ENCODE data around the gene ABCA5.
A peak's percentile ranks its signal among the peaks of the same experiment; 100 is the strongest.

Gene ABCA5

DNA sequence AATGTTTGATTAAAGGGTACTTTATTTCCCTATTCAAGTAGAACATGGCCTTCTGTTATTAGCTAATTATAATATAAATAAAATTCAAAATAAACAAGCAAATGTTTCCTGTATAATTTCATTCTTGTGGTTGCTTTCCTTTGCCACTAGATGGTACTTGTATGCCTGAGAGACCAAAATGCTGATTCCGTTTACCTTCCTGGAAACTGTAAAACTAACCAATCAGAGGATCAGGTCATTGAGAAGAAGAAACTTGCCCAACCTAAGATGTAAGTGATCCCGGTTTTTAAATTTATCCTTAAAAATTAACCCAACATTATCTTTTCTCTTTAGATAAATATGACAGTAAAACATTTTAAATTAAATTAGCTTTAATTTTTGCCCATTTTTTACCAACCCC, 8.1 kb upstream of the ABCA5 start:
- no peak overlapping the region for H3K4me3 ChIP-seq (ENCODE audit: low read depth, low read length)
- DNase-seq (ENCODE audit: low read depth): peak; percentile 8
- in situ Hi-C loops (cut with HindIII; ENCODE audit: low sequenced_read_pairs): no loop called here
- TF ChIP-seq, protein P1, sequence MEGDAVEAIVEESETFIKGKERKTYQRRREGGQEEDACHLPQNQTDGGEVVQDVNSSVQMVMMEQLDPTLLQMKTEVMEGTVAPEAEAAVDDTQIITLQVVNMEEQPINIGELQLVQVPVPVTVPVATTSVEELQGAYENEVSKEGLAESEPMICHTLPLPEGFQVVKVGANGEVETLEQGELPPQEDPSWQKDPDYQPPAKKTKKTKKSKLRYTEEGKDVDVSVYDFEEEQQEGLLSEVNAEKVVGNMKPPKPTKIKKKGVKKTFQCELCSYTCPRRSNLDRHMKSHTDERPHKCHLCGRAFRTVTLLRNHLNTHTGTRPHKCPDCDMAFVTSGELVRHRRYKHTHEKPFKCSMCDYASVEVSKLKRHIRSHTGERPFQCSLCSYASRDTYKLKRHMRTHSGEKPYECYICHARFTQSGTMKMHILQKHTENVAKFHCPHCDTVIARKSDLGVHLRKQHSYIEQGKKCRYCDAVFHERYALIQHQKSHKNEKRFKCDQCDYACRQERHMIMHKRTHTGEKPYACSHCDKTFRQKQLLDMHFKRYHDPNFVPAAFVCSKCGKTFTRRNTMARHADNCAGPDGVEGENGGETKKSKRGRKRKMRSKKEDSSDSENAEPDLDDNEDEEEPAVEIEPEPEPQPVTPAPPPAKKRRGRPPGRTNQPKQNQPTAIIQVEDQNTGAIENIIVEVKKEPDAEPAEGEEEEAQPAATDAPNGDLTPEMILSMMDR (IDR thresholded peaks at IDR 0.05; ENCODE audit: low read depth, low read length, missing control alignments): peak; percentile 36

DNA sequence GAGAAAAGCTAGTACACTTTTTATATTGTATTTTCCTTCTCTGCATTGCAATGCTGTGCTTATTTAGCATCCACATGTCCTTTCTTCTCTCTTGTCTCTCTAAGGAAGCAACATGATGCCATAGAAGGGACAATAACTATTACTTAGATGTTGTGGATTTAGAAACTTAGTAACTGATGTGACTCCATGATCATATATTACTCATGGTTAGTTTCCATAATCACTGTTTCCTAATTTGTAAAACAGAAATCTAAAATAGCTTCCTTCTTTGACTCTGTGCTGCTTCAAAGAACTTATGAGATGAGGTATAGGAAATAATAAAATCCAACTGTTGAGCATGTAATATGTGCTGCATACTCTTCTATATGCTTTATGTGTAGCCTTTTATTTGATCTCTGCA, 6.6 kb upstream of the ABCA5 start:
- no peak for DNase-seq (ENCODE audit: low read depth)
- in situ Hi-C loops (cut with HindIII; ENCODE audit: low sequenced_read_pairs): no loop called here
- no peak overlapping the region for H3K4me3 ChIP-seq (ENCODE audit: low read depth, low read length)
- TF ChIP-seq, protein P1 (IDR thresholded peaks at IDR 0.05; ENCODE audit: low read depth, low read length, missing control alignments): no peak

DNA sequence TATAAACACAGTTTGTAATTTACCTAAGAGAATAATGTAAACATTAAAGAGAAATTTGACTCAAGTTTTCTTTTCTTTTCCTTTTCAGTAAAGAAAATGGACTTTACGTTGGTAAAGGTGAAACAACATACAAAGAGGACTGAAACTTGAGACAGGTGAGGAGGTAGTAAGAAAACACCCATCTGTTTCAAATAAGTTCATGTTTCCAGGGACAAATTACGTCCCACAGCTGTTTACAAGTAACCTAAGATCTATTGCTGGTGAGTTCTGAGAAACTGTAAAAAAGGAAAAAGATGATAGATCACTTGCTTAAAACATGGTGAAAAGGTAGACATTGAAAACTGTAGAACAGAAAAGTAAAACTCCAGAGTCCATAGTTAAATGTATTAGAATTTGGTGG, 4.8 kb upstream of the ABCA5 start:
- H3K4me3 ChIP-seq (ENCODE audit: low read depth, low read length): no peak overlapping the region
- TF ChIP-seq, protein P1 (IDR thresholded peaks at IDR 0.05; ENCODE audit: low read depth, low read length, missing control alignments): no peak
- in situ Hi-C loops (cut with HindIII; ENCODE audit: low sequenced_read_pairs): no loop called here
- no peak for DNase-seq (ENCODE audit: low read depth)

DNA sequence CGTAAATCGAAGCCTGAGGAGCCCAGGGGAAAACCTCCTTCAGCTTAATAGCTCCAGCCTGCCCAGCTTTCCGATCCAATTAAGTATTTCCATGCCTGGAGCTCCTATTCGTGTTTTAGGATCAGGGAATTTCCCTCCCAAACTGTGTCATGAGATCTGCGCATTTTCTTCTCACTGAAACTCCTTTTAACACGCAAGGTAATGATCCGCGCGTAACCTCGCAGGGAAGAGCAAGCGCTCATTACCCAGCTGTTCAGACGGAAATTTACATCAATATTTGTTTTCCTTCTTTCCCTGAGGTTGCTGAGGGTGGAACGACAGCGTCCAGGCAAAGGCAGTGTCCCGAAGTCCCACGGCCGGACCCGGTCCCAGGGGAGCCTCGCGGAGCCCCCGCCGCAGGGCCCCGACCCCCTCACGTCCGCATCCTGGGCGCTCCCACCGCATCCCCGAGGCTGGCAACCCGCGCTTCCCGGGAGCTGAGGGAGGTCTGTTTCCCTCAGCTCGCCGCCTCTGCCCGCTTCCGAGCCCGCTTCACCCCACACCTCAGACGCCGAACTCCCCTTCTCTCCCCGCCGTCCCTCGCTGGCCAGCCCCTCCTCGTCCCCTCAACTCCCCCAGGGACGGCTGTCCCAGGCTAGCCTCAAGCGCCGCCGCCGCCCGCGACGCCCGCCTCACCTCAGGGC, 415 bp downstream of the ABCA5 start:
- H3K4me3 ChIP-seq (ENCODE audit: low read depth, low read length): peak overlapping the region; percentile 68
- peak; percentile 8 for DNase-seq (ENCODE audit: low read depth)
- TF ChIP-seq, protein P1 (IDR thresholded peaks at IDR 0.05; ENCODE audit: low read depth, low read length, missing control alignments): no peak
- in situ Hi-C loops (cut with HindIII; ENCODE audit: low sequenced_read_pairs): loop anchor here (5.0 kb wide), 1 partner anchor 51 kb away; no protein-coding TSS in a partner anchor

DNA sequence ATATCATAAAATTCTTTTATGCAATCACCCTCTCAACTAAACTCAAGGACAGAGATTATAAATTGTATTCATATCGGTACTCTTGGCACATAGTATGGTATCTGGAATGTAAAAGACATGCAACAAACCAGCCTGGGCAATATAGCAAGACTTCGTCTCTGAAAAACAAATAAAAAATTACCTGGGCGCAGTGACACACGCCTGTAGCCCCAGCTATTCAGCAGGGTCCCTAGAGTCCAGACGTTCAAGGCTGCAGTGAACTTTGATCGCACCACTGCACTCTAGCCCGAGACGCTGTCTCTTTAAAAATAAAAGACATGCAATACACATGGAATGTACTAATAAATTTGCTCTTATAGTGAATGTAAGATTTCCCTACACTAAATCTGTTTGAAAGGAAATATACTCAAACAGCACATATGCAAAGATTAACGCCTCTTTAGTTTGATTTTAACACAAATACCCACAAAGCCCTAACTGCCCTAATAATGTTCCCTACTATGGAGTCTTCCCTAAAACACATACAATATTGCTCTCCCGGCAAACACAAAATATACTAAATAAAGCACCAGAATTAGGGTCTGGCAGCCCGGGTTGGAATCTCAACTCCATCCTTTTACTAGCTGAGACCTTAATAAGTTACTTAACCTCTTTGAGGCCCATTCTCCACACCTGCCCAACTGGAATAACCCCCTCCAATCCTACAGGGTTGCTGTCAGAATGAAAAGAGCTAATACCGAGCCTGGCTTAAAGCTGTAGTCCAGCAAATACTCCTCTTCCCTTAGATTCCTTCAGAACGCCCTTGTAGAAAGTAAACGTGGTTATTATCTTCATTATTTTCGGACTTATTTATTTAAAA, 1.2 kb downstream of the ABCA5 start:
- TF ChIP-seq, protein P1 (IDR thresholded peaks at IDR 0.05; ENCODE audit: low read depth, low read length, missing control alignments): no peak
- peak overlapping the region; percentile 68 for H3K4me3 ChIP-seq (ENCODE audit: low read depth, low read length)
- in situ Hi-C loops (cut with HindIII; ENCODE audit: low sequenced_read_pairs): loop anchor here (5.0 kb wide), 1 partner anchor 52 kb away; no protein-coding TSS in a partner anchor
- no peak for DNase-seq (ENCODE audit: low read depth)

DNA sequence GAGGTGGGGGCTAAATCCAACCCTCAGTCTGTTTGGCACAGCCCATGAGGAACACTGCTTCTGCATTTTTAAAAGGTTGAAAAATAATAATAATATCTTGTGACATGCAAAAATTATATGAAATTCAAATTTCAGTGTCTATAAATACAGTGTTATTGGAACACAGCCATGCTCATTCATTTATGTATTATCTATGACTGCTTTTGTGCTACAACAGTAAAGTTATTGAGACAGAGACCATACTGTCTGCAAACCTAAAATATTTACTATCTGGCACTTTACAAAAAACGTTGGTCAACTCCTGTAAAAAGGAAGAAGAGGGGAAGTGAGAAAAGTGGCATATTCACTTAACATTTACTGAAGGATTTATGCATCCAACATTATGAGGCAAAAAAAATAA, 3.1 kb downstream of the ABCA5 start:
- in situ Hi-C loops (cut with HindIII; ENCODE audit: low sequenced_read_pairs): no loop called here
- no peak overlapping the region for H3K4me3 ChIP-seq (ENCODE audit: low read depth, low read length)
- TF ChIP-seq, protein P1 (IDR thresholded peaks at IDR 0.05; ENCODE audit: low read depth, low read length, missing control alignments): no peak
- DNase-seq (ENCODE audit: low read depth): no peak

All from astrocyte of the cerebellum (primary cell).